Measurements from ENCODE around the gene TMEM259. TPM values are rescaled to one million over a fixed set of nuclear protein-coding genes. Genes with fewer than 3 reads are reported as not detected.

Gene TMEM259
- total RNA-seq, 1 donor from 2014 or later, result 157 TPM

- DNase-seq (ENCODE audit: extremely low spot score, unreplicated experiment), result no peak
- peaks cover 20% of the 10 kb centered on the region for H3K4me1 Mint-ChIP-seq (ENCODE audit: unreplicated experiment)
- peaks cover 4% of the 10 kb centered on the region for H3K36me3 Mint-ChIP-seq (ENCODE audit: unreplicated experiment)
- H3K27ac Mint-ChIP-seq (ENCODE audit: unreplicated experiment), result no peak overlapping the region
- H3K9me3 Mint-ChIP-seq (ENCODE audit: unreplicated experiment), result no peaks in the 10 kb centered on the region
- H3K27me3 Mint-ChIP-seq (ENCODE audit: unreplicated experiment), result no peaks in the 10 kb centered on the region
- H3K4me3 Mint-ChIP-seq (ENCODE audit: unreplicated experiment), result no peak overlapping the region
- no peak for TF ChIP-seq CTCF (IDR thresholded peaks at IDR 0.05)
Observed at GRCh38 chr19:960020-960419, 60.9 kb downstream of the TMEM259 start.

Other genes starting within 250 kb of the TMEM259 start
- 339 and 370 TPM in 2 replicates for gene PTBP1, start 223.7 kb downstream of the TMEM259 start, total RNA-seq
- 18.2 and 19.4 TPM in 2 replicates for gene PLPPR3, start 199.2 kb downstream of the TMEM259 start, total RNA-seq
- 0.91 and 1.0 TPM in 2 replicates for gene AZU1, start 193.3 kb downstream of the TMEM259 start, total RNA-seq
- not detected in 2 replicates for gene PRTN3, start 180.1 kb downstream of the TMEM259 start, total RNA-seq
- 1.1 and 1.2 TPM in 2 replicates for gene ELANE, start 168.8 kb downstream of the TMEM259 start, total RNA-seq
- 162 and 179 TPM in 2 replicates for gene CFD, start 161.5 kb downstream of the TMEM259 start, total RNA-seq
- gene MED16, start 127.9 kb downstream of the TMEM259 start, total RNA-seq, result 69.3 and 72.3 TPM in 2 replicates
- not detected in 2 replicates for gene RNU6-9, start 127.6 kb downstream of the TMEM259 start, total RNA-seq
- 61.1 and 63.5 TPM in 2 replicates for gene R3HDM4, start 107.9 kb downstream of the TMEM259 start, total RNA-seq
- 0.47 and 1.7 TPM in 2 replicates for gene KISS1R, start 103.8 kb downstream of the TMEM259 start, total RNA-seq
- gene ARID3A, start 95.1 kb downstream of the TMEM259 start, total RNA-seq, result 16.8 and 17.0 TPM in 2 replicates
- gene WDR18, start 36.8 kb downstream of the TMEM259 start, total RNA-seq, result 60.2 and 61.2 TPM in 2 replicates
- gene GRIN3B, start 20.7 kb downstream of the TMEM259 start, total RNA-seq, result 0.46 TPM in 1 of 2 replicates, not detected in the other
- gene RNU6-2, start 399 bp upstream of the TMEM259 start, total RNA-seq, result not detected in 2 replicates
- 318 and 327 TPM in 2 replicates for gene CNN2, start 5.5 kb upstream of the TMEM259 start, total RNA-seq
- gene ABCA7, start 19.0 kb upstream of the TMEM259 start, total RNA-seq, result 16.7 and 17.8 TPM in 2 replicates
- 0.67 and 0.99 TPM in 2 replicates for gene ARHGAP45, start 46.0 kb upstream of the TMEM259 start, total RNA-seq
- 156 and 168 TPM in 2 replicates for gene POLR2E, start 74.3 kb upstream of the TMEM259 start, total RNA-seq
- 349 and 354 TPM in 2 replicates for gene GPX4, start 82.9 kb upstream of the TMEM259 start, total RNA-seq
- 57.1 and 61.6 TPM in 2 replicates for gene SBNO2, start 153.1 kb upstream of the TMEM259 start, total RNA-seq
- 60.8 and 61.3 TPM in 2 replicates for gene STK11, start 184.7 kb upstream of the TMEM259 start, total RNA-seq
- 6.9 and 7.0 TPM in 2 replicates for gene CBARP, start 216.9 kb upstream of the TMEM259 start, total RNA-seq
- 167 and 172 TPM in 2 replicates for gene ATP5F1D, start 220.6 kb upstream of the TMEM259 start, total RNA-seq
- 98.1 and 103 TPM in 2 replicates for gene MIDN, start 227.5 kb upstream of the TMEM259 start, total RNA-seq
- gene CIRBP, start 248.2 kb upstream of the TMEM259 start, total RNA-seq, result 401 and 408 TPM in 2 replicates